MM.1S (cell line): ENCODE measurements around the gene CENPM.

Experiments used
- DNase-seq: peaks from one replicate; pipeline ENCODE4 v3.0.0-alpha.2; 2015
- H2AFZ ChIP-seq: fragments of 300-600 bp; sonication (generic); 2 replicates; pipeline ENCODE4 v1.6.0; 2016; ENCODE audit warnings: antibody characterized with exemption, low read length
- H3F3A ChIP-seq: fragments of 300-600 bp; sonication (generic); 2 replicates; pipeline ENCODE4 v1.6.1; 2016; ENCODE audit warnings: mild to moderate bottlenecking, antibody characterized with exemption, low read length, moderate library complexity, mixed read lengths; ENCODE audit not compliant: insufficient read depth
- H3K27ac ChIP-seq: fragments of 300-600 bp; sonication (generic); 2 replicates; pipeline ENCODE4 v1.5.1; 2016; ENCODE audit warnings: mild to moderate bottlenecking, low read length
- H3K27me3 ChIP-seq: fragments of 300-600 bp; sonication (generic); replicated peaks from 2 replicates; pipeline ENCODE4 v1.6.0; 2016; ENCODE audit warnings: low read length; ENCODE audit not compliant: insufficient read depth
- H3K36me3 ChIP-seq: fragments of 300-600 bp; sonication (generic); replicated peaks from 2 replicates; pipeline ENCODE4 v1.6.1; 2016; ENCODE audit warnings: mild to moderate bottlenecking, low read length, mixed read lengths; ENCODE audit not compliant: insufficient read depth
- H3K4me1 ChIP-seq: fragments of 300-600 bp; sonication (generic); 2 replicates; pipeline ENCODE4 v1.6.1; 2016; ENCODE audit warnings: low read length, mixed read lengths
- H3K4me2 ChIP-seq: fragments of 300-600 bp; sonication (generic); 2 replicates; pipeline ENCODE4 v1.6.0; 2016; ENCODE audit warnings: low read depth, low read length
- H3K4me3 ChIP-seq: fragments of 300-600 bp; sonication (generic); 2 replicates; pipeline ENCODE4 v1.5.1; 2016; ENCODE audit warnings: low read length, mixed read lengths
- H3K79me2 ChIP-seq: fragments of 300-600 bp; sonication (generic); 2 replicates; pipeline ENCODE4 v1.6.1; 2016; ENCODE audit warnings: mixed run types, low read length, mixed read lengths
- H3K9ac ChIP-seq: fragments of 300-600 bp; sonication (generic); 2 replicates; pipeline ENCODE4 v1.6.1; 2016; ENCODE audit warnings: low read length, mixed read lengths
- H3K9me2 ChIP-seq: fragments of 300-600 bp; sonication (generic); replicated peaks from 2 replicates; pipeline ENCODE4 v1.6.1; 2016; ENCODE audit warnings: mild to moderate bottlenecking, low read length, mixed read lengths; ENCODE audit not compliant: insufficient read depth
- H3K9me3 ChIP-seq: fragments of 300-600 bp; sonication (generic); replicated peaks from 2 replicates; pipeline ENCODE4 v1.6.1; 2016; ENCODE audit warnings: mild to moderate bottlenecking, low read length, mixed read lengths; ENCODE audit not compliant: insufficient read depth
- H4K20me1 ChIP-seq: fragments of 300-600 bp; sonication (generic); 2 replicates; pipeline ENCODE4 v1.6.1; 2016; ENCODE audit warnings: mild to moderate bottlenecking, low read length, moderate library complexity, mixed read lengths; ENCODE audit not compliant: insufficient read depth
- EZH2 ChIP-seq: fragments of 300-600 bp; sonication (generic); optimal IDR thresholded peaks from 2 replicates; pipeline ENCODE3; 2017; ENCODE audit warnings: low read depth, mild to moderate bottlenecking, antibody characterized with exemption, low read length, mixed read lengths
- EZH2phosphoT487 ChIP-seq: fragments of 300-600 bp; sonication (generic); IDR thresholded peaks from 2 replicates; pipeline ENCODE4 v1.6.1; 2018; ENCODE audit warnings: antibody characterized with exemption, low read length
- TF ChIP-seq, protein P1 (sequence below): fragments of 300-600 bp; sonication (generic); IDR thresholded peaks from 2 replicates; pipeline ENCODE4 v1.5.1; 2016; ENCODE audit warnings: antibody characterized with exemption, low read length, mixed read lengths

CENPM gene

DNA sequence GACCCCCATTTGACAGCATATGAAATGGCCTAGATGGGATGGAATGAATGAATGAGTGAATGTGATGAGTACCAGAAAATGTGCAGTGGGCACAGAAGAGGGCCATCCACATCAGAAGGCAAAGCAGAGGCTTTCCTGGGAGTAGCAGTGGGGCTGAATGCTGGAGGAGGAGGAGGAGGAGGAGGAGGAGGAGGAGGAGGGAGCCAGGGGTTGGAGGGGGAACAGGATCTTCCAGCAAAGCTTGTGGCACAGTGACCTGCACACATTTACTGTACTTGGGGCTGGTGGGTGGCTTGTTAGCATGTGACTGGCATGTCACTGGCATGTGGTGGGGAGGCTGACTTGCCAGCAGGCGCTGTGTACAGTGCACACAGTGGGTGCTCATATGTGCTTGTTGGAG, 31.8 kb upstream of the CENPM start:
- Histone ChIP-seq H3K9me3 (no peaks in the 10 kb centered on the region), H4K20me1 (no peaks in the 10 kb centered on the region), H3K79me2 (no peaks in the 10 kb centered on the region), H3F3A (0 out of 2 replicates have a peak, but pooled peaks cover 5% of the 10 kb centered on the region), H3K36me3 (no peaks in the 10 kb centered on the region), H3K4me1 (0 out of 2 replicates have a peak, but pooled peaks cover 2% of the 10 kb centered on the region), H3K27me3 (peaks cover 24% of the 10 kb centered on the region), H3K9ac (no peak overlapping the region), H3K4me3 (no peak overlapping the region), H3K9me2 (no peaks in the 10 kb centered on the region), H3K27ac (no peak overlapping the region), H3K4me2 (no peak overlapping the region), H2AFZ (no peak overlapping the region)
- TF ChIP-seq, protein P1, sequence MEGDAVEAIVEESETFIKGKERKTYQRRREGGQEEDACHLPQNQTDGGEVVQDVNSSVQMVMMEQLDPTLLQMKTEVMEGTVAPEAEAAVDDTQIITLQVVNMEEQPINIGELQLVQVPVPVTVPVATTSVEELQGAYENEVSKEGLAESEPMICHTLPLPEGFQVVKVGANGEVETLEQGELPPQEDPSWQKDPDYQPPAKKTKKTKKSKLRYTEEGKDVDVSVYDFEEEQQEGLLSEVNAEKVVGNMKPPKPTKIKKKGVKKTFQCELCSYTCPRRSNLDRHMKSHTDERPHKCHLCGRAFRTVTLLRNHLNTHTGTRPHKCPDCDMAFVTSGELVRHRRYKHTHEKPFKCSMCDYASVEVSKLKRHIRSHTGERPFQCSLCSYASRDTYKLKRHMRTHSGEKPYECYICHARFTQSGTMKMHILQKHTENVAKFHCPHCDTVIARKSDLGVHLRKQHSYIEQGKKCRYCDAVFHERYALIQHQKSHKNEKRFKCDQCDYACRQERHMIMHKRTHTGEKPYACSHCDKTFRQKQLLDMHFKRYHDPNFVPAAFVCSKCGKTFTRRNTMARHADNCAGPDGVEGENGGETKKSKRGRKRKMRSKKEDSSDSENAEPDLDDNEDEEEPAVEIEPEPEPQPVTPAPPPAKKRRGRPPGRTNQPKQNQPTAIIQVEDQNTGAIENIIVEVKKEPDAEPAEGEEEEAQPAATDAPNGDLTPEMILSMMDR: no peak
- TF ChIP-seq EZH2 (no peak), EZH2phosphoT487 (no peak)
- no peak for DNase-seq

DNA sequence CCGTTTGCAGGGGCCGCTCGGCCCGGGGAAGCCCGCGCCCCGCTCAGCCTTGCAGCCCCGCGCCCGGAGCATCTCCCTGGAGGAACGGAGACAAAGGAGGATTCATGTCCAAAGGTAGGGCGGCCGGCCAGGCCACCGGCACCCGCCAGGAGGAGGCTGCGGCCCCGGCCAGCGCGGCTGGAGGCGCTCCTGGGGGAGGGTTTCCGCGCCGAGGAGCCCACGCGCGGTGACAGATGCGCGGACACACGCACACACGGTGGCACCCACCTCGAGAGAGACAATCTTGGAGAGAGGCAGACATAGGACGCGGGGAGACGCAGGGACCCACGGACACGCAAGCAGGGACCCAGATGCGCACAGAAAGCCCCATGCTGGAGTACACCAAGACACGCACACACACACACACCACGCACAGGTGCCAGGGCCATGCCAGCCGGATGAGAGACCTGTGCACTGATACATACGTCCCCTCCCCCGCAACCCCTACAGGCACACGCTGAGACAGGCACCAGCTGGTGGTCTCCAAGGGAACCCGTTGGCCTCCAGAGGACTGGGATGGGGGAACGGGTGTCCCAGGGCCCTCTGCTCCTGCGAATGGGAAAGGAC, 30.1 kb upstream of the CENPM start:
- no peaks in the 10 kb centered on the region for H3K9me2 ChIP-seq
- TF ChIP-seq EZH2phosphoT487: no peak
- TF ChIP-seq EZH2: no peak
- TF ChIP-seq, protein P1: no peak
- H3K4me1 ChIP-seq: 0 out of 2 replicates have a peak, but pooled peaks cover 2% of the 10 kb centered on the region
- no peaks in the 10 kb centered on the region for H4K20me1 ChIP-seq
- no peak overlapping the region for H3K9ac ChIP-seq
- H2AFZ ChIP-seq: peak overlapping the region; percentile 77
- no peak overlapping the region for H3K27ac ChIP-seq
- H3K27me3 ChIP-seq: peaks cover 34% of the 10 kb centered on the region
- H3K9me3 ChIP-seq: no peaks in the 10 kb centered on the region
- H3K4me3 ChIP-seq: peak overlapping the region; percentile 59
- H3F3A ChIP-seq: 0 out of 2 replicates have a peak, but pooled peaks cover 5% of the 10 kb centered on the region
- H3K4me2 ChIP-seq: peak overlapping the region; percentile 96
- H3K79me2 ChIP-seq: no peaks in the 10 kb centered on the region
- H3K36me3 ChIP-seq: no peaks in the 10 kb centered on the region
- no peak for DNase-seq

DNA sequence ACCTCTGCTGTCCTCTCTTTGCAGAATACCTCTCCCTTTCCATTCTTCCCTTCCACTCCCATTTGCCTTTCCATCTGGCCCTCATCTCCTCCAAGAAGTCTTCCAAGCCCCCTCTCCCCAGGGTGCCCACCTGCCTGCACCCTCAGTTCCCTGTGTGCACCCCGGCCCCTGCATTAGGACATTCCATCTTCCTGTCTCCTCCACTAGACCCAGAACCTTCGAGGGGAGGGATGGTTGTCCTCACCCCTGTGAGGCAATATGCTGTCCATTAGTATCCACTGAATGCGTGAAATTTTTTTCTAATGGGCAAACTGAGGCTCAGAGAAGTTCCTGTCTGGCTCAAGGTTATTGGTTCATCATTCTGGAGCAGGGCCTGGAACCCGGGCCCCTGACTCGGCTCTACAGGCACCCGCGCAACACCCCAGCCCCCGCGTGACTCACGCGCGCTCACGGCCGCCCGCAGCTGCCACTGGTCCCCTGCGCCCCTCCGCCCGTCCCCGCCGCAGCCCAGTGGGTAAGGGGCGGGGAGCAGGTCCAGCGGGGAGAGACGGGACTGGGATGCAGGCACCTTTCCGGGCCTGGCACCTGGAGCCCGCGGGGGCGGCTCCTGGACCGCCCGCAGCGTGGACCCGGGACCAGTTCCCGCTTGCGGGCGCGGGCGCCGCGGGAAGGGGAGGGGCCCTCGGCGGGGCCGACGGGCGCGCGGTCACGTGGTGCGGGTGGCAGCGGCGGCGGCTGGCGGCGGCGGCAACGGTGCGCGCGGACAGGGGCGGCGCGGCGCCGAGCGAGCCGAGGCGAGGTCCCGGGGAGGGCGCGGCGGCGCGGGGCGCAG, 29.3 kb upstream of the CENPM start:
- DNase-seq: peak; percentile 45
- Histone ChIP-seq H3K4me3 (peak overlapping the region; percentile 71), H3K36me3 (no peaks in the 10 kb centered on the region), H3K79me2 (no peaks in the 10 kb centered on the region), H3K9me3 (no peaks in the 10 kb centered on the region), H3F3A (0 out of 2 replicates have a peak, but pooled peaks cover 5% of the 10 kb centered on the region), H3K9ac (peak overlapping the region; percentile 12; the same call in 1 of the 2 replicates), H4K20me1 (no peaks in the 10 kb centered on the region), H3K9me2 (no peaks in the 10 kb centered on the region), H3K4me1 (0 out of 2 replicates have a peak, but pooled peaks cover 2% of the 10 kb centered on the region), H3K4me2 (peak overlapping the region; percentile 96), H2AFZ (peak overlapping the region; percentile 72), H3K27ac (no peak overlapping the region), H3K27me3 (peaks cover 34% of the 10 kb centered on the region)
- TF ChIP-seq EZH2 (no peak), EZH2phosphoT487 (no peak)
- TF ChIP-seq, protein P1: no peak
